ENCODE results near the gene KMT2A.

KMT2A gene

DNA sequence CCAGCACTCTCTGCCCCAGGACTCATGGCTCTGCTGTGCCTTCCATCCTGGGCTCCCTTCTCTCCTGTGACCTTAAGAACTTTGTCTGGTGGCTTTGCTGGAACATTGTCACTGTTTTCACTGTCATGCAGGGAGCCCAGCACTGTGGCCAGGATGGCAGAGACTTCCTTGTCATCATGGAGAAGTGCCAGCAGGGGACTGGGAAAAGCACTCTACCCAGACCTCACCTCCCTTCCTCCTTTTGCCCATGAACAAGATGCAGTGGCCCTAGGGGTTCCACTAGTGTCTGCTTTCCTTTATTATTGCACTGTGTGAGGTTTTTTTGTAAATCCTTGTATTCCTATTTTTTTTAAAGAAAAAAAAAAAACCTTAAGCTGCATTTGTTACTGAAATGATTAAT, 88.1 kb downstream of the KMT2A start:
- DNase-seq (ENCODE audit: extremely low read depth, low read depth): no peak
- no peak for TF ChIP-seq CTCF (IDR thresholded peaks at IDR 0.05; ENCODE audit: low read depth, low read length)

DNA sequence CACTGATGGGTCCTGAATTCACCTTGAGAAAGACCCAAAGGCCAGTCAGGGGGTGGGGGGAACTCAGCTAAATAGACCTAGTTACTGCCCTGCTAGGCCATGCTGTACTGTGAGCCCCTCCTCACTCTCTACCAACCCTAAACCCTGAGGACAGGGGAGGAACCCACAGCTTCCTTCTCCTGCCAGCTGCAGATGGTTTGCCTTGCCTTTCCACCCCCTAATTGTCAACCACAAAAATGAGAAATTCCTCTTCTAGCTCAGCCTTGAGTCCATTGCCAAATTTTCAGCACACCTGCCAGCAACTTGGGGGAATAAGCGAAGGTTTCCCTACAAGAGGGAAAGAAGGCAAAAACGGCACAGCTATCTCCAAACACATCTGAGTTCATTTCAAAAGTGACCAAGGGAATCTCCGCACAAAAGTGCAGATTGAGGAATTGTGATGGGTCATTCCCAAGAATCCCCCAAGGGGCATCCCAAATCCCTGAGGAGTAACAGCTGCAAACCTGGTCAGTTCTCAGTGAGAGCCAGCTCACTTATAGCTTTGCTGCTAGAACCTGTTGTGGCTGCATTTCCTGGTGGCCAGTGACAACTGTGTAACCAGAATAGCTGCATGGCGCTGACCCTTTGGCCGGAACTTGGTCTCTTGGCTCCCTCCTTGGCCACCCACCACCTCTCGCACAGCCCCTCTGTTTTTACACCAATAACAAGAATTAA, 88.6 kb downstream of the KMT2A start:
- no peak for TF ChIP-seq CTCF (IDR thresholded peaks at IDR 0.05; ENCODE audit: low read depth, low read length)
- no peak for DNase-seq (ENCODE audit: extremely low read depth, low read depth)

DNA sequence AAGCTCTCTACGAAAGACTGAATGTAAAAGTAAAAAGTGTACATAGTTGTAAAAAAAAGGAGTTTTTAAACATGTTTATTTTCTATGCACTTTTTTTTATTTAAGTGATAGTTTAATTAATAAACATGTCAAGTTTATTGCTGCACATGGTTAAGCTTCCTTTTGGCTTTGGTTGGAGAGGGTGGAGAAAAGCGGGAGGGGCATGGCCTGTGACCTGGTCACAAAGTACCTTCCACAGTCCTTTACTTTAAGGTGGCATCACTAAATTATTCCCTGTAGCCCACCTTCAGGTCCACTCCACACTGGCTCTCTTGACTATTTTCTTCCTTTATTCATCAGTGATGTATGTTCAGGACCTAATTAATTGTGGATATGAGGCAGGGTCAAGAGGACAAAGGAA, 90.4 kb downstream of the KMT2A start:
- TF ChIP-seq CTCF (IDR thresholded peaks at IDR 0.05; ENCODE audit: low read depth, low read length): no peak
- no peak for DNase-seq (ENCODE audit: extremely low read depth, low read depth)

GRCh38 chr11:118527109-118527508, 90.8 kb downstream of the KMT2A start, which contains the start of gene TTC36:
Gene TTC36, plus strand, starts transcription at chr11:118527474. Its CDS starts 21 bp downstream, at chr11:118527495.
- DNase-seq (ENCODE audit: extremely low read depth, low read depth): no peak
- no peak for TF ChIP-seq CTCF (IDR thresholded peaks at IDR 0.05; ENCODE audit: low read depth, low read length)

GRCh38 chr11:118528511-118528910, 92.2 kb downstream of the KMT2A start:
- no peak for TF ChIP-seq CTCF (IDR thresholded peaks at IDR 0.05; ENCODE audit: low read depth, low read length)
- no peak for DNase-seq (ENCODE audit: extremely low read depth, low read depth)

- DNase-seq (ENCODE audit: extremely low read depth, low read depth): no peak
- TF ChIP-seq CTCF (IDR thresholded peaks at IDR 0.05; ENCODE audit: low read depth, low read length): no peak
Measured at GRCh38 chr11:118529584-118530175, 93.4 kb downstream of the KMT2A start.

- no peak for TF ChIP-seq CTCF (IDR thresholded peaks at IDR 0.05; ENCODE audit: low read depth, low read length)
- DNase-seq (ENCODE audit: extremely low read depth, low read depth): no peak
Measured at GRCh38 chr11:118530180-118530682, 93.9 kb downstream of the KMT2A start.

Measured in AG09319 (cell line).